Endothelial cell of umbilical vein (primary cell): Measurements from ENCODE around the gene HTR3B. TPM values are rescaled to one million over a fixed set of nuclear protein-coding genes. Genes with fewer than 3 reads are reported as not detected.

Experiments used
- BruUV-seq: library from RNA; stranded (reverse); fragments of 400-500 nt; replicated peaks from 2 replicates; lab custom pipeline; 2021; lab: Mats Ljungman, UMichigan
- CTCF ChIA-PET: fragments of 300-600, 350-600 bp; sonication (Branson Sonifier 250); formaldehyde crosslinking; loops from one replicate; lab custom pipeline; 2021; ENCODE audit warnings: antibody characterized with exemption, inconsistent platforms; lab: Charles Lee
- POLR2A ChIA-PET: fragments of 300-600, 350-600 bp; sonication (Branson Sonifier 250); formaldehyde crosslinking; loops from one replicate; lab custom pipeline; 2021; ENCODE audit warnings: antibody characterized with exemption, inconsistent platforms; lab: Charles Lee
- DNase-seq: peaks from one replicate; pipeline ENCODE4 v3.0.0-alpha.2; 2011; ENCODE audit warnings: low read depth, low spot score
- FAIRE-seq: peaks from 2 replicates; lab custom pipeline; 2011; peaks lifted over from hg19 to GRCh38; lab: Jason Lieb, UNC
- H2AFZ ChIP-seq: 2 replicates; pipeline ENCODE4 v1.6.0; 2012; ENCODE audit warnings: low read depth, low read length, control low read depth, inconsistent platforms
- H3K27ac ChIP-seq: 2 replicates; pipeline ENCODE4 v1.5.1; 2011; ENCODE audit warnings: low read depth, mild to moderate bottlenecking, control low read depth, low read length, moderate library complexity; ENCODE audit not compliant: insufficient read depth
- H3K27me3 ChIP-seq, 2 experiments: 2 replicates each; pipeline versions ENCODE4 v1.6.0 to v1.6.1; 2011; ENCODE audit warnings: low read length in 2 of 2, mixed read lengths in 1 of 2; ENCODE audit not compliant: control insufficient read depth in 2 of 2, insufficient read depth in 2 of 2
- H3K36me3 ChIP-seq, 2 experiments: 2 replicates in 1 of 2; 3 replicates in 1 of 2; pipeline ENCODE4 v1.5.1; 2011; ENCODE audit warnings: low read length in 2 of 2, mild to moderate bottlenecking in 1 of 2, moderate library complexity in 1 of 2; ENCODE audit not compliant: control insufficient read depth in 2 of 2, insufficient read depth in 2 of 2; ENCODE audit errors: extremely low read depth in 1 of 2
- H3K4me1 ChIP-seq: 3 replicates; pipeline ENCODE4 v1.5.1; 2011; ENCODE audit warnings: mild to moderate bottlenecking, low read length; ENCODE audit not compliant: control insufficient read depth, insufficient read depth; ENCODE audit errors: extremely low read depth
- H3K4me2 ChIP-seq: 2 replicates; pipeline ENCODE4 v1.6.1; 2011; ENCODE audit warnings: low read length, control low read depth, mixed read lengths; ENCODE audit not compliant: insufficient read depth
- H3K4me3 ChIP-seq, 3 experiments: fragments of 200-600 bp in 1 of 3; sonication (generic), shearing (Covaris generic) in 1 of 3; replicated peaks in 1 of 3; 2 replicates each; pipeline ENCODE4 v1.5.1; 2011 to 2016; ENCODE audit warnings: control low read depth in 3 of 3, low read length in 3 of 3, mild to moderate bottlenecking in 2 of 3, inconsistent platforms in 1 of 3, low read depth in 1 of 3, moderate library complexity in 1 of 3; ENCODE audit not compliant: insufficient read depth in 1 of 3
- H3K79me2 ChIP-seq: 2 replicates; pipeline ENCODE4 v1.6.0; 2012; ENCODE audit warnings: low read length, inconsistent platforms; ENCODE audit not compliant: control insufficient read depth, insufficient read depth
- H3K9ac ChIP-seq: replicated peaks from 2 replicates; pipeline ENCODE3; 2011; ENCODE audit warnings: low read length, control low read depth; ENCODE audit not compliant: insufficient read depth; ENCODE audit errors: extremely low read depth
- H3K9me1 ChIP-seq: replicated peaks from 3 replicates; pipeline ENCODE4 v1.6.0; 2011; ENCODE audit warnings: mild to moderate bottlenecking, low read length; ENCODE audit not compliant: control insufficient read depth, insufficient read depth; ENCODE audit errors: extremely low read depth
- H3K9me3 ChIP-seq: replicated peaks from 2 replicates; pipeline ENCODE4 v1.5.1; 2012; ENCODE audit warnings: low read length, inconsistent platforms; ENCODE audit not compliant: control insufficient read depth, insufficient read depth
- H4K20me1 ChIP-seq: replicated peaks from 2 replicates; pipeline ENCODE3; 2011; ENCODE audit warnings: mild to moderate bottlenecking, low read length; ENCODE audit not compliant: control insufficient read depth, insufficient read depth; ENCODE audit errors: extremely low read depth
- EZH2 ChIP-seq: IDR thresholded peaks from 2 replicates; pipeline ENCODE4 v1.6.1; 2012; ENCODE audit warnings: borderline replicate concordance, low read depth, mild to moderate bottlenecking, moderate library complexity, low read length, inconsistent platforms; ENCODE audit not compliant: severe bottlenecking
- FOS ChIP-seq: IDR thresholded peaks from 2 replicates; pipeline ENCODE4 v1.6.1; 2011; ENCODE audit warnings: mild to moderate bottlenecking, low read length, moderate library complexity, borderline replicate concordance; ENCODE audit not compliant: insufficient read depth
- GATA2 ChIP-seq: IDR thresholded peaks from 2 replicates; pipeline ENCODE4 v1.7.0; 2011; ENCODE audit warnings: low read depth, mild to moderate bottlenecking, moderate library complexity, mixed read lengths, low read length; ENCODE audit not compliant: insufficient read length, insufficient read depth
- JUN ChIP-seq: IDR thresholded peaks from 2 replicates; pipeline ENCODE4 v1.6.1; 2011; ENCODE audit warnings: borderline replicate concordance, low read depth; ENCODE audit not compliant: insufficient read length, insufficient read depth
- MAX ChIP-seq: IDR thresholded peaks from 2 replicates; pipeline ENCODE4 v1.6.1; 2011; ENCODE audit not compliant: insufficient read depth, insufficient read length
- MYC ChIP-seq: IDR thresholded peaks from one replicate; pipeline ENCODE4 v1.6.1; 2011; ENCODE audit warnings: mild to moderate bottlenecking, low read depth, low read length
- POLR2A ChIP-seq: IDR thresholded peaks from 2 replicates; pipeline ENCODE4 v1.6.1; 2012; ENCODE audit warnings: low read depth, mild to moderate bottlenecking, control low read depth, low read length
- POLR2AphosphoS5 ChIP-seq: IDR thresholded peaks from 2 replicates; pipeline ENCODE4 v1.6.1; 2012; ENCODE audit warnings: low read depth, mild to moderate bottlenecking, control low read depth, low read length, moderate library complexity; ENCODE audit not compliant: insufficient read depth
- dilution Hi-C: fragments of 300-500 bp; cut with MboI; formaldehyde crosslinking; loops from one replicate; pipeline ENCODE4 v1.15.0; 2019; ENCODE audit warnings: low sequenced_read_pairs; ENCODE audit not compliant: extremely low pct_ligation_motif_present
- intact Hi-C: fragments of 100-400 bp; cut with micrococcal nuclease; formaldehyde crosslinking; loops from one replicate; pipeline ENCODE4 v1.10.0; 2022
- polyA plus RNA-seq, 4 experiments: library from polyadenylated mRNA; depleted of rRNA in 3 of 4; stranded (reverse) in 3 of 4; unstranded in 1 of 4; fragments of >200 nt; gene quantifications; 2 replicates each; pipeline versions ENCODE4 v1.2.1 to v1.2.3, GENCODE V29; 2011 to 2012; ENCODE audit warnings: missing spikeins in 1 of 4
- total RNA-seq: library from RNA; stranded (reverse); gene quantifications from 2 replicates; pipeline ENCODE4 v1.2.3, GENCODE V29; 2021
- TF ChIP-seq, protein P1 (sequence below), 2 donors: IDR thresholded peaks; 1 replicate in 1 of 2; 2 replicates in 1 of 2; pipeline ENCODE4 v1.5.1; 2011; ENCODE audit warnings: low read length in 2 of 2, mild to moderate bottlenecking in 2 of 2, moderate library complexity in 2 of 2, control low read depth in 1 of 2, inconsistent platforms in 1 of 2, low read depth in 1 of 2; ENCODE audit not compliant: insufficient read depth in 1 of 2; ENCODE audit errors: extremely low read depth in 1 of 2

HTR3B gene
- total and polyA plus RNA-seq, 2 donors (not counting 3 experiments of a cell fraction or from before 2014, with no cell fraction given): not detected

GRCh38 chr11:113952588-113952987 lies 48.0 kb downstream of the HTR3B start:
- no peaks in the 10 kb centered on the region for H3K4me1 ChIP-seq
- DNase-seq: no peak
- no peaks in the 10 kb centered on the region for H4K20me1 ChIP-seq
- POLR2A ChIA-PET: no interaction called here
- no TSS peak for BruUV-seq
- TF ChIP-seq MAX (no peak), GATA2 (no peak), EZH2 (no peak), POLR2AphosphoS5 (no peak), FOS (no peak), MYC (no peak), JUN (no peak), POLR2A (no peak)
- TF ChIP-seq, protein P1, sequence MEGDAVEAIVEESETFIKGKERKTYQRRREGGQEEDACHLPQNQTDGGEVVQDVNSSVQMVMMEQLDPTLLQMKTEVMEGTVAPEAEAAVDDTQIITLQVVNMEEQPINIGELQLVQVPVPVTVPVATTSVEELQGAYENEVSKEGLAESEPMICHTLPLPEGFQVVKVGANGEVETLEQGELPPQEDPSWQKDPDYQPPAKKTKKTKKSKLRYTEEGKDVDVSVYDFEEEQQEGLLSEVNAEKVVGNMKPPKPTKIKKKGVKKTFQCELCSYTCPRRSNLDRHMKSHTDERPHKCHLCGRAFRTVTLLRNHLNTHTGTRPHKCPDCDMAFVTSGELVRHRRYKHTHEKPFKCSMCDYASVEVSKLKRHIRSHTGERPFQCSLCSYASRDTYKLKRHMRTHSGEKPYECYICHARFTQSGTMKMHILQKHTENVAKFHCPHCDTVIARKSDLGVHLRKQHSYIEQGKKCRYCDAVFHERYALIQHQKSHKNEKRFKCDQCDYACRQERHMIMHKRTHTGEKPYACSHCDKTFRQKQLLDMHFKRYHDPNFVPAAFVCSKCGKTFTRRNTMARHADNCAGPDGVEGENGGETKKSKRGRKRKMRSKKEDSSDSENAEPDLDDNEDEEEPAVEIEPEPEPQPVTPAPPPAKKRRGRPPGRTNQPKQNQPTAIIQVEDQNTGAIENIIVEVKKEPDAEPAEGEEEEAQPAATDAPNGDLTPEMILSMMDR (IDR thresholded peaks at IDR 0.05; ENCODE audit: extremely low read depth in 1 of 2, insufficient read depth in 1 of 2, low read depth in 1 of 2, low read length in 2 of 2): no peak
- H3K27ac ChIP-seq: no peak overlapping the region
- peaks cover 0 to 10% of the 10 kb centered on the region in 2 experiments for H3K27me3 ChIP-seq
- H3K9me1 ChIP-seq: no peaks in the 10 kb centered on the region
- no peak overlapping the region for H3K4me2 ChIP-seq
- no peak overlapping the region for H3K4me3 ChIP-seq
- H3K9ac ChIP-seq: no peak overlapping the region
- H3K79me2 ChIP-seq: no peaks in the 10 kb centered on the region
- H3K36me3 ChIP-seq: no peaks in the 10 kb centered on the region
- no peaks in the 10 kb centered on the region for H3K9me3 ChIP-seq
- H2AFZ ChIP-seq: no peak overlapping the region
- intact Hi-C loops (no loop called here), dilution Hi-C loops (no loop called here)
- CTCF ChIA-PET: no interaction called here
- no peak for FAIRE-seq
